Endothelial cell of umbilical vein (primary cell): ENCODE results near the gene STARD13. TPM values are rescaled to one million over a fixed set of nuclear protein-coding genes. Genes with fewer than 3 reads are reported as not detected.

Experiments used
- BruUV-seq: library from RNA; stranded (reverse); fragments of 400-500 nt; replicated peaks from 2 replicates; lab custom pipeline; 2021; lab: Mats Ljungman, UMichigan
- CTCF ChIA-PET: fragments of 300-600, 350-600 bp; sonication (Branson Sonifier 250); formaldehyde crosslinking; loops from one replicate; lab custom pipeline; 2021; ENCODE audit warnings: antibody characterized with exemption, inconsistent platforms; lab: Charles Lee
- POLR2A ChIA-PET: fragments of 300-600, 350-600 bp; sonication (Branson Sonifier 250); formaldehyde crosslinking; loops from one replicate; lab custom pipeline; 2021; ENCODE audit warnings: antibody characterized with exemption, inconsistent platforms; lab: Charles Lee
- DNase-seq: peaks from one replicate; pipeline ENCODE4 v3.0.0-alpha.2; 2011; ENCODE audit warnings: low read depth, low spot score
- FAIRE-seq: peaks from 2 replicates; lab custom pipeline; 2011; peaks lifted over from hg19 to GRCh38; lab: Jason Lieb, UNC
- H2AFZ ChIP-seq: 2 replicates; pipeline ENCODE4 v1.6.0; 2012; ENCODE audit warnings: low read depth, low read length, control low read depth, inconsistent platforms
- H3K27ac ChIP-seq: 2 replicates; pipeline ENCODE4 v1.5.1; 2011; ENCODE audit warnings: low read depth, mild to moderate bottlenecking, control low read depth, low read length, moderate library complexity; ENCODE audit not compliant: insufficient read depth
- H3K27me3 ChIP-seq, 2 experiments: 2 replicates each; pipeline versions ENCODE4 v1.6.0 to v1.6.1; 2011; ENCODE audit warnings: low read length in 2 of 2, mixed read lengths in 1 of 2; ENCODE audit not compliant: control insufficient read depth in 2 of 2, insufficient read depth in 2 of 2
- H3K36me3 ChIP-seq, 2 experiments: 2 replicates in 1 of 2; 3 replicates in 1 of 2; pipeline ENCODE4 v1.5.1; 2011; ENCODE audit warnings: low read length in 2 of 2, mild to moderate bottlenecking in 1 of 2, moderate library complexity in 1 of 2; ENCODE audit not compliant: control insufficient read depth in 2 of 2, insufficient read depth in 2 of 2; ENCODE audit errors: extremely low read depth in 1 of 2
- H3K4me1 ChIP-seq: 3 replicates; pipeline ENCODE4 v1.5.1; 2011; ENCODE audit warnings: mild to moderate bottlenecking, low read length; ENCODE audit not compliant: control insufficient read depth, insufficient read depth; ENCODE audit errors: extremely low read depth
- H3K4me2 ChIP-seq: 2 replicates; pipeline ENCODE4 v1.6.1; 2011; ENCODE audit warnings: low read length, control low read depth, mixed read lengths; ENCODE audit not compliant: insufficient read depth
- H3K4me3 ChIP-seq, 3 experiments: fragments of 200-600 bp in 1 of 3; sonication (generic), shearing (Covaris generic) in 1 of 3; replicated peaks in 1 of 3; 2 replicates each; pipeline ENCODE4 v1.5.1; 2011 to 2016; ENCODE audit warnings: control low read depth in 3 of 3, low read length in 3 of 3, mild to moderate bottlenecking in 2 of 3, inconsistent platforms in 1 of 3, low read depth in 1 of 3, moderate library complexity in 1 of 3; ENCODE audit not compliant: insufficient read depth in 1 of 3
- H3K79me2 ChIP-seq: 2 replicates; pipeline ENCODE4 v1.6.0; 2012; ENCODE audit warnings: low read length, inconsistent platforms; ENCODE audit not compliant: control insufficient read depth, insufficient read depth
- H3K9ac ChIP-seq: replicated peaks from 2 replicates; pipeline ENCODE3; 2011; ENCODE audit warnings: low read length, control low read depth; ENCODE audit not compliant: insufficient read depth; ENCODE audit errors: extremely low read depth
- H3K9me1 ChIP-seq: replicated peaks from 3 replicates; pipeline ENCODE4 v1.6.0; 2011; ENCODE audit warnings: mild to moderate bottlenecking, low read length; ENCODE audit not compliant: control insufficient read depth, insufficient read depth; ENCODE audit errors: extremely low read depth
- H3K9me3 ChIP-seq: replicated peaks from 2 replicates; pipeline ENCODE4 v1.5.1; 2012; ENCODE audit warnings: low read length, inconsistent platforms; ENCODE audit not compliant: control insufficient read depth, insufficient read depth
- H4K20me1 ChIP-seq: replicated peaks from 2 replicates; pipeline ENCODE3; 2011; ENCODE audit warnings: mild to moderate bottlenecking, low read length; ENCODE audit not compliant: control insufficient read depth, insufficient read depth; ENCODE audit errors: extremely low read depth
- CTCF ChIP-seq, 2 donors: IDR thresholded peaks; 1 replicate in 1 of 2; 2 replicates in 1 of 2; pipeline ENCODE4 v1.5.1; 2011; ENCODE audit warnings: low read length in 2 of 2, mild to moderate bottlenecking in 2 of 2, moderate library complexity in 2 of 2, control low read depth in 1 of 2, inconsistent platforms in 1 of 2, low read depth in 1 of 2; ENCODE audit not compliant: insufficient read depth in 1 of 2; ENCODE audit errors: extremely low read depth in 1 of 2
- EZH2 ChIP-seq: IDR thresholded peaks from 2 replicates; pipeline ENCODE4 v1.6.1; 2012; ENCODE audit warnings: borderline replicate concordance, low read depth, mild to moderate bottlenecking, moderate library complexity, low read length, inconsistent platforms; ENCODE audit not compliant: severe bottlenecking
- FOS ChIP-seq: IDR thresholded peaks from 2 replicates; pipeline ENCODE4 v1.6.1; 2011; ENCODE audit warnings: mild to moderate bottlenecking, low read length, moderate library complexity, borderline replicate concordance; ENCODE audit not compliant: insufficient read depth
- GATA2 ChIP-seq: IDR thresholded peaks from 2 replicates; pipeline ENCODE4 v1.7.0; 2011; ENCODE audit warnings: low read depth, mild to moderate bottlenecking, moderate library complexity, mixed read lengths, low read length; ENCODE audit not compliant: insufficient read length, insufficient read depth
- JUN ChIP-seq: IDR thresholded peaks from 2 replicates; pipeline ENCODE4 v1.6.1; 2011; ENCODE audit warnings: borderline replicate concordance, low read depth; ENCODE audit not compliant: insufficient read length, insufficient read depth
- MYC ChIP-seq: IDR thresholded peaks from one replicate; pipeline ENCODE4 v1.6.1; 2011; ENCODE audit warnings: mild to moderate bottlenecking, low read depth, low read length
- POLR2A ChIP-seq: IDR thresholded peaks from 2 replicates; pipeline ENCODE4 v1.6.1; 2012; ENCODE audit warnings: low read depth, mild to moderate bottlenecking, control low read depth, low read length
- POLR2AphosphoS5 ChIP-seq: IDR thresholded peaks from 2 replicates; pipeline ENCODE4 v1.6.1; 2012; ENCODE audit warnings: low read depth, mild to moderate bottlenecking, control low read depth, low read length, moderate library complexity; ENCODE audit not compliant: insufficient read depth
- dilution Hi-C: fragments of 300-500 bp; cut with MboI; formaldehyde crosslinking; loops from one replicate; pipeline ENCODE4 v1.15.0; 2019; ENCODE audit warnings: low sequenced_read_pairs; ENCODE audit not compliant: extremely low pct_ligation_motif_present
- intact Hi-C: fragments of 100-400 bp; cut with micrococcal nuclease; formaldehyde crosslinking; loops from one replicate; pipeline ENCODE4 v1.10.0; 2022
- polyA plus RNA-seq, 4 experiments: library from polyadenylated mRNA; depleted of rRNA in 3 of 4; stranded (reverse) in 3 of 4; unstranded in 1 of 4; fragments of >200 nt; gene quantifications; 2 replicates each; pipeline versions ENCODE4 v1.2.1 to v1.2.3, GENCODE V29; 2011 to 2012; ENCODE audit warnings: missing spikeins in 1 of 4
- total RNA-seq: library from RNA; stranded (reverse); gene quantifications from 2 replicates; pipeline ENCODE4 v1.2.3, GENCODE V29; 2021
- TF ChIP-seq, protein P1 (sequence below): IDR thresholded peaks from 2 replicates; pipeline ENCODE4 v1.6.1; 2011; ENCODE audit not compliant: insufficient read depth, insufficient read length

STARD13 gene
- total and polyA plus RNA-seq, 2 donors (not counting 3 experiments of a cell fraction or from before 2014, with no cell fraction given) = 11.0 to 47.7 TPM

GRCh38 chr13:33316890-33317289 lies 31.3 kb upstream of the STARD13 start:
- no peaks in the 10 kb centered on the region for H3K9me3 ChIP-seq
- no peak for FAIRE-seq
- no peak overlapping the region for H3K27ac ChIP-seq
- ChIA-PET CTCF (no interaction called here), POLR2A (no interaction called here)
- H3K9me1 ChIP-seq = no peaks in the 10 kb centered on the region
- H3K27me3 ChIP-seq = no peaks in the 10 kb centered on the region
- no peaks in the 10 kb centered on the region for H4K20me1 ChIP-seq
- no peak overlapping the region for H3K4me2 ChIP-seq
- BruUV-seq = no TSS peak
- dilution Hi-C loops (no loop called here), intact Hi-C loops (no loop called here)
- no peak overlapping the region for H3K4me3 ChIP-seq
- H2AFZ ChIP-seq = no peak overlapping the region
- H3K4me1 ChIP-seq = peaks cover 3% of the 10 kb centered on the region
- TF ChIP-seq, protein P1, sequence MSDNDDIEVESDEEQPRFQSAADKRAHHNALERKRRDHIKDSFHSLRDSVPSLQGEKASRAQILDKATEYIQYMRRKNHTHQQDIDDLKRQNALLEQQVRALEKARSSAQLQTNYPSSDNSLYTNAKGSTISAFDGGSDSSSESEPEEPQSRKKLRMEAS = no peak
- TF ChIP-seq MYC (no peak), GATA2 (no peak), FOS (no peak), CTCF (IDR thresholded peaks at IDR 0.05; ENCODE audit: extremely low read depth in 1 of 2, insufficient read depth in 1 of 2, low read depth in 1 of 2, low read length in 2 of 2) (no peak), EZH2 (no peak), POLR2AphosphoS5 (no peak), JUN (no peak), POLR2A (no peak)
- no peak for DNase-seq
- H3K9ac ChIP-seq = no peak overlapping the region
- H3K79me2 ChIP-seq = no peaks in the 10 kb centered on the region
- no peaks in the 10 kb centered on the region for H3K36me3 ChIP-seq
